HT-29 (cell line): Measurements from ENCODE around the gene EXOC6B. TPM values are rescaled to one million over a fixed set of nuclear protein-coding genes. Genes with fewer than 3 reads are reported as not detected.
A peak's percentile ranks its signal among the peaks of the same experiment; 100 is the strongest.

ENCODE experiments used
- DNase-seq: peaks from one replicate; pipeline ENCODE4 v3.0.0-alpha.2; 2015; ENCODE audit warnings: low spot score
- total RNA-seq: library from RNA; depleted of rRNA; stranded (reverse); fragments of >200 nt; shearing (Covaris generic); gene quantifications from 2 replicates; pipeline ENCODE4 v1.2.3, GENCODE V29; 2014

EXOC6B gene
- total RNA-seq, 1 experiment from 2014 or later = 6.3 TPM

DNA sequence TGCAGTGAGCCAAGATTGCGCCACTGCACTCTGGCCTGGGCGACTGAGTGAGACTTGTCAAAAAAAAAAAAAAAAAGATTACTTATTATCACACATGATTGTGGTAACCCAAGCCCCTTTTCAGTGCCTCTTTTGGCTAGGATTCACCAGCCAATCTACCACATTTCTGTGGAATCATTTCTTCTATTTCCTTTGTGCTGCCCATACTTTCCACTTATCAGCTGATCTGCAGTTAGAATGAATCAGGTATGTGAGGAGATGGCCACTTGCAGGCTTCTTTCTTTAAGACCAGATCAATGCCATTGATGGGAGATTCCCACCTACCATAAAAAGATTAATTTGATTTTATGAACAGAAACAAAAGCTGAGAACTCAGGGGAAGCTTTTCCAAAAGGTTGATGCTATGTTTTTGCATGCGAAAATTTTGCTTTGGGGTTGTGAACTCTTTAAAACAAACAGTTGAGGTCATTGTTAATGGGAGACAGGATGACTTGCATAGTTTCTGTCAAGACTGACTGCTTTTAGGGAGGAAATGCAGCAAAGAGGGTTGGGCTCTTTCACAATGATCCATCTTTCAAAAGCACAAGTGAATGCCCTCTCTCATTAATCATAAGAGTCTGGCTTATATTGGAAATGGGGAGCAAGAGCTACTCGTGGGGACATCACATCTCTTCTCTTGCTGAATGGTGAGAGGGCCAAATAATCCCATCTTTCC, 611.2 kb downstream of the EXOC6B start:
- no peak for DNase-seq

DNA sequence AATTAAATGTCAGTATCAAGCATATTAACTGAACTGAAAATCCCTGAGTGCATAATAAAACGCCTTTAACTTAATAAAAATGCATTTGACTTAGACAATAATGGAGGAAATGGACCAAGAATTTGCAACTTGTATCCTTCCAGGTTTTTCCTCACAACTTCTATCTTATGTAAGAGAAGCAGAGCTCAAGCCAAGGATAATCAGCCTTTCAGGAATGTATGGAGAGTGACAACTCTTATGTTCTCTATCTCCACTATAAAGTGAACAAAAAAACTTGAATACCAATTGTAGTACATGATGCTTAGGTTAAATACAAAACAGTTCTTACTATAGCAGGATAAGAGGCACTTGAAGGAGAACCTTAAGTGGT, 613.4 kb downstream of the EXOC6B start:
- DNase-seq = no peak

DNA sequence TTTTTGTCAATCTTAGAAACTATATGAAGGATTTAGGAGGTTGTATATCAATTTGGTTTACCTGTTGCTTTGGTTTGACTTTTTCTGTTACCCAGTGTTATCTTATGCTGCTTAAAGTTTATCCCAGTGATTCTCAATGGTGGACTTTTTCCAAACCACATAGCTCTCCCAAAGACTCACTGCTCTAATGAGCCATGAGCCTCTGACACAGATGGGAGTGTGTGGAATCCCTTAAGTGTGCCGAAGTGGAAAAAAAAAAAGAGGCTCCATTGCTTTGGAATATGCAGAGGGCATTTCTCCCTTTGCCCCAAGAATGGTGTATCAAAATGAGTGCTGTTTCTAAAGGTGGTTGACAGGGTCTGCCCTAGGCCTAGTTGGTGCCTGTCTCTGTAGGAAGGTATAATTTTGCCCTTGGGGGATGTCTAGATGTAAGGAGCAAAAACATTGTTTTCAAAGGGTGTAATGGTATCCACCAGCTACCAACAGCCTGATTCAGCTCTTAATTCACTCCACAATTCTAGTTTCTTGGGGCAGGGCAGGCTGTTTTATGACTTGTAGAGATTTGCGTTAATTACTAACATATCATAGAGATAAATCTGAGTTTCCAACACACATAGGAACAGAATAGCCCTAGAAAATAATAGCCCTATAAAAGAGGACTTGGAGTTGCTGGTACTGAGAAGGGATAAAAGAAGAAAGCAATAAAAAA, 613.9 kb downstream of the EXOC6B start:
- DNase-seq = no peak

DNA sequence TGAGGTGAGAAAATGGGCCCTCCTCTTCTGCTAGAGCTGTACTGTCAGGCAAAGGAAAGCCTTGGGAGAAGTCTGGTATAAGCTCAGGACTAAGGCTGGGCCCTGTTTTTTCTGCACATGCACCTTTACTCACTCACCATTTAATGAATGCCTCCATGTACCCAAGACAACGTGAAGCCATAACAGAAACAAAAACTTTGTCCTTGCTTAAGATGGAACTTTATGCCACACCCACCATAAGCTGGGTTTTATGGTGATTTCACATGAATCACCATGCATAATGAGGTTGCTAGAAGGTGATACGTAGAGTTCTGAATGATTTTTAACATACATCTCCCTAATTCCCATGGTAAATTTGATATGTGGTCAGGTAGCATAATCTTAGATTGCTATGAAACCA, 614.5 kb downstream of the EXOC6B start:
- no peak for DNase-seq

DNA sequence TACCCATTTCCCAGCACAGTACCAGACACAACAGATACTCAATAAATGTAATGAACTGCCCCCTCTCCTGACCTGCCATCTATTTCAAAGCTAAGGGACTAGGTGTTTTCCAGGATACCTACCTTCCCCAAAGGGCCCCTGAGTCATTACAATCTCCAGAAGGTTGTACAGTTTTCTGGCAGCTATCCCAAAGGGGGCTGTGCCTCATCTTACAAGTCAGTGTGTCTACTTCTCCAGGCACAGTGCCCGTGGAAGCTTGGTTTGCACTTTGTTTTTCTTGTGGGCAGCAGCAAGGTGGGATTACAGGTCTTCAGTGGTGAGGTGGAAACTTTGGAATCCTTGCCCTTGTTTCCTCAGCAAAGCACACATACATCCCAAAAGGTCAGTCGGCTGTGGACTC, 615.4 kb downstream of the EXOC6B start:
- no peak for DNase-seq

DNA sequence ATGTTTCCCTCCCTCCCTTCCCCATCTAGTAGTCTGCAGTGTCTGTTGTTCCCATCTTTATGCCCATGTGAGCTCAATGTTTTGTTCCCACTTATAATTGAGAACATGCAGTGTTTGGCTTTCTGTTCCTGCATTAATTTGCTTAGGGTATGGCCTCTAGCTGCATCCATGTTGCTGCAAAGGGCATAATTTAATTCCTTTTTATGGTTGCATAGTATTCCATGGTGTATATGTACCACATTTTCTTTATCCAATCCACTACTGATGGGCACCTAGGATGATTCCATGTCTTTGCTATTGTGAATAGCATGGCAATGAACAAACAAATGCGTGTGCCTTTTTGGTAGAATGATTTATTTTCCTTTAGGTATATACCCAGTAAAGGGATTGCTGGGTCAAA, 617.6 kb downstream of the EXOC6B start:
- DNase-seq = no peak

DNA sequence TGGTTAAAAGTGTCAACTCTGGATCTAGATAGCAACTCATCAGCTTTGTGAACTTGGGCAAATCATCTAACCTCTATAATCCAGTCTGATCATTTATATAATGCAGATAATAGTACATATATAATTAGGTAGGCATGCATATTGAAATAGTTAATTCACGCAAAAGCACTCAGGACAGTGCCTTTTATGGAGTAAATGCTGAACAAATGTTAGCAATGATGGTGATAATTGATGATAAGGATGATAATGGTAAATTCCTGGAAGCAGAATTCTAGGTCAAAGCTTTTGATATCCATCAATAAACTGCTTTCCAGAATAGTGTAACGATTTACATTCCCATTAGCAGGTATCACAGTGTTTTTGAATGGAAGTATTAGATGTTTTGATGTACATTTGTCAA, 618.5 kb downstream of the EXOC6B start:
- DNase-seq = no peak

DNA sequence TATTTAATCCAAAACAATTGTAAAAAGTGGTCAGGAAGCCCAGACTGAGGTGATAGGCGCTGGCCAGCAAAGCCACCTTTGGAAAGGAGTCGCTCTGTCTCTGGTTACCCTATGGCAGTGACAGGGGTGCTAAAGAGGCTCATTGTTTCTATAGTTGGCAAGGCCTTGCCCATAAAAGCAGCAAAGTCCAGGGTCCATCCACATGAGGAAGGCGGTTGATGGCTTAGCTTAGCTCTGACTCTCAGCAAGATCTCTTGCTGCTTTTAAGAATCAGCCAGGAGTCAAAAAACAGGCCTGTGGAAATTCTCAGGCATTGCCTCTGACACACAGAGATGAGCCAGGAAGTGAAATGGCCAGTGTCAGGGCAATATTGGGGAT, 620.3 kb downstream of the EXOC6B start:
- peak; percentile 20 for DNase-seq

DNA sequence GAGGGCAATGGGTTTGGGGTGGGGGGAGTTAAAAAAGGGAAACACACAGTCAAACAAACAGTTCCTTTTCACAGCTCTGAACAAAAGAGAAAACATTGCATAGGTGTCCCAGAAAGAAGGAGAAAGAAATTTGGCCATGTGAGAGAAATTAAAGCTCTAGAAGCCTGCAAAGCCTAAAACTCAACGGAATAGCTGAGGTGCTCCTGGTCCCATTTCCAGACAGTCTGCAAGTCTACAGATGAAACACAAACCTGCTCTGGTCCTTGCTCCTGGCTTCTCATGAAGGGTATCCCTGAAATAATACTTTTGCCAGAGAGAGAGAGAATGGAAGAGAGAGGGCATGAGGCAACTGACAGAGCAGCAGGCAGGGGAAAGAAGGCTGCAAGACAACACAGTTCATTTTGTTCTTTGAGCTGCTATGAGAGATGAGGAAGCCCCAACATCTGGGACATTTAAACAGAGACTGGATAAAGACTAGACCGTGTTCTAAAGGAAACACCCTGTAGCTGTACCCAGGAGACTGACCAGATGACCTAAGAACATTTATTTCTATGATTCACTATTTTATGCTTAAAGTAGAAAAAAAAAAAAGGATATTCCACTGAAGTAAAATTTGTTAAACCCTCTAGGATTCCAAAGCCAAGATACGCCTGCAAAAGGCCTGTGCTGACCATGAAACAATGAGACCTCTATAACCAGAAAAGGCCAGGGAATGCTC, 620.9 kb downstream of the EXOC6B start:
- no peak for DNase-seq

DNA sequence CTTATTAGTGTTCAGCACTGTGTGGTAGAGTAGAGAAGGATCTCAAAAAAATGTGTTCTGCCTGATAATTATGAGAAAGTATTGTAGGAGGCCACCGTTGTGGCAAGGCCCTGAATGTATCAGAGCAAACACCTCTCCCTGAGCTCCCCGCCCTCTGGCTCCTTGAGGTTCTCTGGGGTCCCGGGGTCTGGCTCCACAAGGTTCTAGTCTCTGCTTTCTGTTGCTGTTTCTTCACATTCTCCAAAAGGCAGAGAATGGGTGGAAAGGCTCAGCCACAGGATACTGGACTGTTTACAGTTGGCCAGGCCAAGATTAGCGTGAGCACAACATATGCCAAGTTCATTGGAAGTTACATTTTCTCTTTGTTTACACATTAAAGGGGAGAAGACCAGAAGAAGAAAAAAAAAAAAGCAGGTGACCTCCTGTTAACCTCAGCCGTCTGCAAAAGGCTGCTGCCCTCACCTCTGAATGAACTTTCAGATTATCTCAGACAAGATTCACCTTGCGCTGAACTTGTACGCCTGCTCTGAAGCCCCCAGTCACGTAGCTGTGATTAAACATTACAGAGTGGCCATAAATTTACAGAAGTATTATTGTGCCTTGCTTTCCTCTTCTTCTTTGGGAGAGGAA, 621.6 kb downstream of the EXOC6B start:
- no peak for DNase-seq

DNA sequence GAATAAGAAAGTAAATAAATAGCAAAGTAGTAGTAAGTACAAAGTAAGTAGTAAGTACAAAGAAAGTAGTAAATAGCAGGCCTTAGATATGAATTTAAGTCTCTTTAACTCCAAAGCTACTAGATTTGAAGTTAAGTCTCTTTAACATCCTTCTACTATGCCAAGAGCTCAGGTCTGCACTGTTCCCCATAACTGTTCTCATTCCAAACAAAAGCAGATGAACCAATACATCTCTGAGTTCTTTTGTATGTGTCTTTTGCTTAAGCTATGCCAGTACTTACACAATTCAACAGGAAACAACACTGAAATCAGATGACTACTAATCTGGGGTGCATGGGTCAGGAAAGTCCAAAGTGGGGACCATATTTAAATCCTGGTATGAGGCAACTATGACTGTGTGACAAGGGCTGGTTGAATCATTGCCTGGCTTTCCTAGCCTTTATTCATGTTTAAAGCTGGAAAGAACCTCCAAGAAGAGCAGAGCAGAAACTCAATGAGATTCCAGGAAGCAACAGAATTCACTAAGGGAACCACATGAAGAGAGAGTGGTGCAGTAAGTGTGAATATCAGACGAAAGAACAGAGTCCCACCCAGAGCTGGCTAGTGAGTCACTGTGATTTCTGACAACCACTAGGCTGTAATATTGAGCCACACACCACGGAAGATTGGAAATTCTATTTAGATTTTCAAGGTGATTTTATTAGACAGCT, 627.1 kb downstream of the EXOC6B start:
- no peak for DNase-seq

DNA sequence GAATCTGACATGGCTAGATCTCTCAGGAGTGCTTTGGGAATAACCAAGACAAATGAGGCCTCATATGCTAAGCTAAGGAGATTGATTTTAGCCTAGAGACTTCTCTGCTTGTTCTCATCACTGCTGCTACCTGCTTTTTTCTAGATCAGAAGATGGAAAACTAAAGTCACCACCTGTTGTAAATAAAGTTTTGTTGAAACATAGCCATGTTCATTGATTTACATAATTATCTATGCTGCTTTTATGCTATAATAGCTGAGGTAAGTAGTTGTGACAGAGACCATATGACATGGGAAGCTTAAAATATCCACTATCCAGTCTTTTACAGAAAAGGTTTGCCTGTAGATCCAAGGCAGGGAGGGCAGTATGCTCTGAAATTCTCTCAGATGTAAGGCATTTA, 632.1 kb downstream of the EXOC6B start:
- DNase-seq = no peak

DNA sequence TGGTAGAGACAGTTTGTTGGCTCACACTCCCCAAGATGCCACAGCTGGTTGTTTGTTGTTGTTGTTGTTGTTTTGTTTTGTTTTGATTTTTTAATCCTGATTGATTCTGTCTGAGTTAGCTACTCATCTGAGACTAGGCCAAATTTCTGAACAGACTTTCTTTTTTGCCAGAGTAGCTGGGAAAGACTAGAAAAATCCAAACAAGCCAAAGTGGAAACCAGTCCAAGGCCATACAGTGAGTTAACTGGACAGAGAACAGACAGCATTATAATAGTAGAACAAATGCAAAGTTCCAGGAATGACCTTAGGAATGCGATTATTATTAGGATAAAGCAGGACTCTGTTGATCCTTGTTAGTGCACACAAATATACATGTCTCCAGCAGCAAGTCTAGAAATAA, 634.4 kb downstream of the EXOC6B start:
- DNase-seq = no peak

DNA sequence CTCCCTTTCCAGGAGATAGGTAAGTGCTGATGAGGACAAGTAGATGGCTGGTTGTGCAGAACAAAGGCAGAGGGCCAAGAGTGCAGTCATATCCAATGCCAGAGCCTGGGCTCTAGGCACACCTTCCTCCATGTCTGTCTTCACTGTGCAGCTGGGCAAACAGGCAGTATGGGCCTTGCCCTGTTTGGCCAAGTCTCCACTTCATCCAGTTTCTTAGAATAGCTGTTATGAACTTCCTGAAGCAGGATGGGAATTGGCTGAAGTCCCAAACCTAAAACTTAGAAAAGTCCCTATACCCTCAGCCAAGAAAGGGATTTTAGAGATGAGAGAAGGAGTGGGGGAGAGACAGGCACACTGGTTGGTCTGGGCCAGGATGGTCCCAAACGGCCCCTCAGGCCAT, 640.6 kb downstream of the EXOC6B start:
- DNase-seq = no peak

DNA sequence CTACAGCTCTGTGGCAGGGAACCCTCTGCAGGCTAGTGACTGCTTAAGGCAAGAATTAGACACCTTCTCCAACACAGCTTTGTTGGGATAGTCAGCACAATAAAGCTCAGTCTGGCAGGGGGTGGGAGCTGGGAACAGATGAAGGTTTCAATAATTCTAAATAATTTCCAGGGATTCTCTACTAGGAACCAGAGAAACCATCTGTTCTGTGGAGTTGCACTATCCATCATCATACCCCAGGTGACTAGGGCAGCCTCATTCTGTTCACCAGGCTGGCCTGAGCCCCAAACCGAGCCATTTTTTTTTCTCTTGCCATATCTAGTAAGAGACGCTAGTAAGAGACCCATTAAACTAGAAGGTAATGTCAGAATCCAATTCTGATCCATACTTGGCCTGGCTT, 642.4 kb downstream of the EXOC6B start:
- no peak for DNase-seq

DNA sequence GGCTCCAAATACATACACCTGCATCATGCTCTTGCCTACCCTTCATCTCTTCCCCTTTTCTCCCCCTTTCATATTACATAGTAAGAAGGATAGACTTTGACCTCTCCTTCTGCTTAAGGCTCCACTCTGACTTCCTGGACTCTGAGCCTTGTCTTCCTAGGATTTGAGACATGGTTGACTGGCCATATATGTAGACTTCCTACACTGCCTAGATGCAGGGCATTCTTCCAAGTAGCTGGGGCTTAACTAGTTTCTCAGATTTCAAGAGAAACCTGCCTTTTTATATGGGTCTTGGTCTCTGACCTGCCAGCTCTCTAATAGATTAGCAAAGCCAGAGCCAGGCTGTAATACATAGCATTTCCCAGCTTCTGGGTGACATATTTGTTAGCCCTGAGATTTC, 642.8 kb downstream of the EXOC6B start:
- no peak for DNase-seq

DNA sequence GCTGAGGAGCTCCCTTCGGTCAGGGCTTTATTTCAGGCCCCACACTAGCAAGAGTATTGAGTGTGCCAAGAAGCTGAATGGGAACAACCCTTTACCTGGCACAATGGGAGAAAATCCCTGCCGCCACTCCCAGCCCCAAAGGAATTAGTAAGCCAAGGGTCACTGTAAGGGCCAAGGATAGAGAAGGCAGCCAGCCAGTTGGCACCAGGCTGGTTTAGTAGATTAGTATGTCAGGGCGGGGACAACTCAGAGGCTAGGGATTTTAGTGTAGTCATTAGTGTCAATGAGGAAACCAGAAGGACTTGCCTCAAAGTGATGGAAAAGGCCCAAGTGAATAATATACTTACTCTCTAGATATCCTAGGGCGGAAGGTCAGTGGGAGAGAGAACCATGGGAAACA, 643.3 kb downstream of the EXOC6B start:
- DNase-seq = no peak

DNA sequence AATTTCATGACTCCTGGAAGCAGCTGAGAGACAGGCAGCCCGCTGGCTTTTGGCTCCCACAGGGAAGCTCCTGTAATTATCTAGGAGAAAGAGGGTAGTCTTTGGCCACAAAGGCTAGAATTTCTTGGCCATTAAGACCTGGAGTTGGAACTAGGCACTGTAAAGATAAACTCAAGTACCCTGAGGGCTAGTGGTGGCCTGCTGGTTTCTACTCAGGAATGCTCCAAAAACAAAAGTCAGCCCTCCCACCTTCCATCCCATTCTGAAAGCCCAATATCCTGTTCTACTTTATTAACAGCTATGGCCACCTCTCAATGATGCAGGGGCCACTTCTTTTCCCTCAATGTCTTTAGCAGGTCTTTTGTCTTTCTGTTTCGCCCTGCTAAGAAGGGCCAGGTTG, 644.2 kb downstream of the EXOC6B start:
- DNase-seq = no peak

DNA sequence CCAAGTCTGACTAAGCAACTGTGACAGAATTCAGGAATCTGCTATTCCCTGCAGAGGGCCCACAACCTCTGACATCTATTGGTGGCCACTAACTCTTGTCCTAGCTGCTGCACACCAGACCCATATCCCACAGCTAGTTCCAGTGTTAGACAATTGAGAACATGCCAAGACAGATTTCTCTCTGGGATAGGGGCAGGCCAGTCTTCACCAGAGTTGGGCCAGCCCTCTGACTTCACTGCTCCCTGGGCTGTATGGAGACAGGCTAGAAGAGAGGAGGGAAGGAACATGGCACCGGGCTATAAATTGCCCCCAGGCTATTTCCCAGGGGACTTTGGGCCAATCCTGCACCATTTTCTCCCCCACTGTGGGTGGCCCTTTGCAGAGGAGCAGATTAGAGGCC, 645.5 kb downstream of the EXOC6B start:
- DNase-seq = no peak

DNA sequence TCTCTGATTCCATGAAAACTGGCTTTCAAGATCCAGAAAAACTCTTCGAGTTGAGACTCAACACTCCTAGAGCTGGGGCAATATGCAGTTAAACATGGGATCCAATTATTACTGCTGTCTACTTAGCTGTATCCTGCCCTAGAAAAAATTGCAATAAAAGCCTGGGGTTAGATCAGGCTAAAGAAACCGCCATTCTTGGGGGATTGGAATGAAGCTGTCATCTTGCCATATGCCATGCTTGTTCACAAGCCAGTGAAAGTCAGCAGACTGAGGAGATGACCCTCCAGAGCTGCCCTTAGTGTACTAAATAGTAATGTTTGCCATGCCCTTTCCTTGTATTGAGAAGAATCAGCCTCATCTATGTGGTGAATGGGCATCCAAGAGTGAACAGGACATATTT, 647.3 kb downstream of the EXOC6B start:
- no peak for DNase-seq

DNA sequence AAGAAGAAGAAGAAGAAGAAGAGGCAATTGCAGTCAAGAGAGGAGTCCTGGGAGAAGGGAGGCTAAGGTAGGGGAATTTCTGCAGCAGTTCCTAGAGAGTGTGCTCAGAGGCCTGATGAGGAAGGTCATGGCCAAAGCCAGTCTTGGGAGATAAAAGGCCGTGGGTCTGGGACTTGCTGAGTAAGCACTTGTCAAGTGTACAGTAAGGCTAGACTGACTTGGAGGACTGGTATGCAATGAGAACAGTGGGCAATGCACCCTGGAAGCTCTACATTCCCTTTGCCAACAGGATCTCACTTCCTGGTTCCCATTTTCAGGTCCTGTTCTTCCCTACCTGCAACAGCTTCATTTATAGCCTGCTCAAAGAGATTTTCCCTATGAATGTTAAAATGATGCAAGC, 649.6 kb downstream of the EXOC6B start:
- no peak for DNase-seq

DNA sequence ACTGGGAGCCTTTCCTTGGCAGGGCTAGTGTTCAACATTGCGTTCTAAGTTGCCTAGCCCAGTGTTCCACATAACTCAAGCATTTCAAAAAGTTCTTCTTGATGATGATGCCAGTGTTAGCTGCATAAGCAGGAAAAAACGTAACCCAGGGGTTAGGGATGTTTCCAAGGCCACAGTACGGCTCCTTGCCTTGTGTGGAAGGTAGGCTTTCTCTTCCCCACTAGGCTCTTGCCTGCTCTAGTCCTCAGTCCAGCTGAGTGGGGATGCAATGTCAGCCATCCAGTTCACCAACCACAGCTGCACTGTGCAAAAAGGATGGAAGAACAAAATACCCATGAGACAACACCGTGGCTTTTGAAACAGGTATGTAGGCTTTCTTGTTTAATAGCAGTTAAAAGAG, 650.2 kb downstream of the EXOC6B start:
- no peak for DNase-seq
